ENCODE measurements around the gene ANKRD23. TPM values are rescaled to one million over a fixed set of nuclear protein-coding genes. Genes with fewer than 3 reads are reported as not detected.

The ANKRD23 gene
- total and polyA plus RNA-seq, 2 of the 13 experiments (the other 11 are each of a cell fraction or from before 2014, with no cell fraction given): 1.5 to 1.6 TPM

DNA sequence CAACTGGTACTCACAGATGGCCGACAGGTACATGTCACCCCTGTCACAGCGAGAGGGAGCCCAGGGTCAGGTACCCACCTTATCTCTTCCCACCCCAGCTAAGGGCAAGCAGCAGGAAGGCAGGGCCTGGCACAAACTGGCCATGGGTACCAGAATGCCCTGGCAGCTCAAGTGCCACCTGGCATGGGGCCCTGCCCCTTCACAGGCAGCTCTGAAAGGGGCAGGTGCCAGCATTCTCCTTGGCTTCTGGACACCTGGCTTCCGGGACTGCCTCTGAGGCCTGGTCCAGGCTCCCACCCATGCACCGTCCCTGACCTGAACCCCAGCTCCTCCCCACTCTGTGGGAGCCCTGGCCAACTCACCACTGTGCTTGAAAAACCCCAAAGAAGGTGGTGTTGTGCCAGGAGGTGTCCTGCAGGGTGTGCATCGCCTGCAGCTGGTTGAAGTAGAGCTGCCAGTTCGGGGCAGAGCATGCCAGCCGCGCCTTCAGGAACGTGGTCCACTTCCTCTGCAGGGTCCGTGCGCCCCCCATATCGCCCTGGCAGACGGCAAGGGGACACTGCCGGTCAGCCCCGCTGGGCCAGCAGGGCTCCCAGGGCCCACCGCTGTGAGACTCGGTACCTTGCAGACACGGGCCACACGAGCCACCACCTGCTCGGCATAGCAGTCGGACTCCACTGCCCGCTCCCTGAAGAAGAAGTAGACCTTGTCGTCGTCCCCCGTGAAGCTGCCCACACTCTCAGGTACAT lies 20.7 kb upstream of the ANKRD23 start (continued):
- TF ChIP-seq AGO2 (optimal IDR thresholded peaks at IDR 0.05; ENCODE audit: low read depth, low read length) (peak; percentile 64), RXRA (CRISPR knock-in tag; IDR thresholded peaks at IDR 0.05) (no peak), NCOA2 (CRISPR knock-in tag; IDR thresholded peaks at IDR 0.05) (no peak)

DNA sequence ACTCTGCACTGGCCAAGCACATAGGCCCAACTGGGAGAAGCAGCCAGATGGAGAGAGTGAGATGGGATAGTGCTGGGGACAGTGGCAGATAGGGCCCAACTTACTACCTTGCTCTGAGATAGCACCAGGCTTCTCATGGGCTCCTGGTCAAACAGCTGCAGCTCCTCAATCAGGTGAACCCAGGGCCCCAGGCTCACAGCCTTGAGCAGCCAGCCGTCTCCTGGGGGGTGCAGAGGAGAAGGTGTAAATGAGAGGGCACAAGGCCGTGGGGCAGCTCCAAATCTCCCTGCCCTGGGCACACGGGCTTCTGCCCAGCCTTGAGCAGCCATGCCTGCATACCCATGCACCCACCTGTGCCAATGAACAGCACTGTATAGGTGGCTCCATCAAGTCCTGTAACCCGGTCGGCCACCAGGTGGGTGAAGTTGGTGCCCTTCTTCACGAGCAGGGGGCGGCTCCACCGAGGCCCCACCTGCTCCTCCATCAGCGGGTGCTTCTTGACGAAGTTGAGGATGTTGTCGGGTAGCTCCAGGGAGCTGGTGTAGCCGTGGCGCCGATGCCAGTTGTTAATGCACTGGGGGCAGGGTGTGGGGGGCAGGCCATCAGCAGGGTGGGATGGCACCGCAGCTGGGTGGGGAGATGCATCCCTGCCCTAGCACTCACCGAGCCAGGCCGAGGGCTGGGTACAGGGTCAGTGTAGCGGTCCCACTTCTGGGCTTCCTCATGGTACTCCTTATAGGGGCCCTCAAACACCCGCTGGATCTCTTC lies 19.9 kb upstream of the ANKRD23 start:
- no peaks in the 10 kb centered on the region for H3K27me3 ChIP-seq (ENCODE audit: control insufficient read depth in 1 of 2, insufficient read depth in 2 of 2, low read length in 2 of 2)
- no peak overlapping the region for H3K4me3 ChIP-seq (replicated peaks in 1 of 3; ENCODE audit: insufficient read depth in 1 of 3, low read depth in 2 of 3, low read length in 3 of 3)
- intact Hi-C loops (cut with micrococcal nuclease; ENCODE audit: unreplicated experiment): no loop called here
- peak overlapping the region; percentile 35 for H3K27ac ChIP-seq (ENCODE audit: extremely low read length, insufficient read depth, low read length)
- no peak for FAIRE-seq
- no peaks in the 10 kb centered on the region for H3K9me3 ChIP-seq (ENCODE audit: low read length)
- no peak overlapping the region for H2AFZ ChIP-seq (ENCODE audit: low read length)
- POLR2A ChIA-PET: interaction anchor here (0.7 to 3.3 kb wide), 4 partner anchors 45 to 598 kb away, joined by 3 to 14 read pairs (median 3); partner anchors contain the start of gene CIAO1
- in situ Hi-C loops (cut with HindIII; ENCODE audit: extremely low pct_ligation_motif_present, low pct_unique_long_range_greater_than_20kb): no loop called here
- CTCF ChIA-PET (ENCODE audit: low intra/inter-chr PET ratio, low total read pairs): no interaction called here
- peaks cover 44 to 66% of the 10 kb centered on the region in 2 experiments for H3K36me3 ChIP-seq (replicated peaks in 1 of 2; ENCODE audit: control insufficient read depth in 1 of 2, insufficient read depth in 2 of 2, low read length in 2 of 2)
- no peak overlapping the region for H3K4me2 ChIP-seq (ENCODE audit: low read depth, low read length)
- peaks cover 23% of the 10 kb centered on the region for H3K79me2 ChIP-seq (ENCODE audit: insufficient read depth, low read length)
- H3K9ac ChIP-seq (ENCODE audit: insufficient read depth, low read depth, low read length): no peak overlapping the region
- WGBS (ENCODE audit: low lambda C conversion rate): 96% methylated on average over 16 of the region's 19 CpGs
- no peak for ATAC-seq
- BruUV-seq (replicated peaks): no TSS peak
- TF ChIP-seq MTA1 (CRISPR knock-in tag; IDR thresholded peaks at IDR 0.05; ENCODE audit: borderline replicate concordance): peak; percentile 23; the same call in 1 of the 2 replicates
- no peak for TF ChIP-seq HNRNPH1 (optimal IDR thresholded peaks at IDR 0.05; ENCODE audit: low read depth, low read length)
- peak; percentile 71; the same call in 1 of the 2 replicates for TF ChIP-seq HNRNPL (IDR thresholded peaks at IDR 0.05; ENCODE audit: low read depth, low read length)
- TF ChIP-seq ZNF451 (CRISPR knock-in tag; IDR thresholded peaks at IDR 0.05): no peak
- no peak for TF ChIP-seq AKAP8 (CRISPR knock-in tag; IDR thresholded peaks at IDR 0.05)
- peak; percentile 66 for TF ChIP-seq AGO2 (optimal IDR thresholded peaks at IDR 0.05; ENCODE audit: low read depth, low read length)
- TF ChIP-seq RBM22 (optimal IDR thresholded peaks at IDR 0.05; ENCODE audit: low read length): peak; percentile 53
- TF ChIP-seq RBFOX2 (IDR thresholded peaks at IDR 0.05; ENCODE audit: low read depth, low read length): peak; percentile 41; the same call in 1 of the 2 replicates
- TF ChIP-seq NFATC3 (CRISPR knock-in tag; IDR thresholded peaks at IDR 0.05): no peak
- no peak for TF ChIP-seq ZBTB21 (CRISPR knock-in tag; IDR thresholded peaks at IDR 0.05)
- DNase-seq (ENCODE audit: low spot score): no peak
- peaks cover 48% of the 10 kb centered on the region for H3K4me1 ChIP-seq (ENCODE audit: insufficient read depth, low read length)
- H4K20me1 ChIP-seq (ENCODE audit: insufficient read depth, low read length): no peaks in the 10 kb centered on the region

All from HepG2 (cell line).